Hypothalamus (tissue), 51 donors: Measurements from ENCODE around the gene STARD8.
"Not testable (repeated sequence)": the region's sequence is repeated elsewhere in the genome, so short reads cannot be mapped to it uniquely, and the experiment has no call there.

Source experiments
- DNase-seq, 51 donors: peaks; one replicate each; lab custom pipeline; 2025; lab: John Stamatoyannopoulos, UW

STARD8 gene

GRCh38 chrX:68647156-68647957, at the start of gene STARD8:
Gene STARD8 (plus strand): TSS chrX:68647666. CDS start chrX:68647883, 217 bp downstream.
- DNase-seq = peak in 16 of 51 donors; percentile 0 to 34 (median 6)

DNA sequence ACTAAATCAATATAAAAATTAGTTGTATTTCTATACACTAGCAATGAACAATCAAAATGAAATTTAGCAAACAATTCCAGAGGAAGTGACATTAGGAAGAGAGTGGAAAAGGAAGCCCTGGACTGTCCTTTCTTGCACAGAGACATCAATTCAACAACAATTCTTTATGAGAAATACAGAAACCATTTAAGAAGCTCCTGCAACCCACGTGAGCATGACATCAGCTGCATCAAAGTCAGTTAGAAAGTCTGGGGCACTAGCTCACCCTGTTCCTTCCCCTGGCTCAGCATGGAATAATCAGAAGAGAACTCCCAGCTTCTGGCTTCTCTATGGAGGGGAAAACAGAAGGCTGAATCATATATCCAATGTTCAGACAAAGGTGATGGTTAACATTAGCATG, 48.6 kb upstream of the STARD8 start:
- no peak for DNase-seq

GRCh38 chrX:68599256-68600152, 48.0 kb upstream of the STARD8 start:
- DNase-seq = no peak

- not testable (repeated sequence) for DNase-seq
Measured at GRCh38 chrX:68604216-68604615, 43.2 kb upstream of the STARD8 start.

- DNase-seq = not testable (repeated sequence)
Measured at GRCh38 chrX:68614733-68615132, 32.7 kb upstream of the STARD8 start.

DNA sequence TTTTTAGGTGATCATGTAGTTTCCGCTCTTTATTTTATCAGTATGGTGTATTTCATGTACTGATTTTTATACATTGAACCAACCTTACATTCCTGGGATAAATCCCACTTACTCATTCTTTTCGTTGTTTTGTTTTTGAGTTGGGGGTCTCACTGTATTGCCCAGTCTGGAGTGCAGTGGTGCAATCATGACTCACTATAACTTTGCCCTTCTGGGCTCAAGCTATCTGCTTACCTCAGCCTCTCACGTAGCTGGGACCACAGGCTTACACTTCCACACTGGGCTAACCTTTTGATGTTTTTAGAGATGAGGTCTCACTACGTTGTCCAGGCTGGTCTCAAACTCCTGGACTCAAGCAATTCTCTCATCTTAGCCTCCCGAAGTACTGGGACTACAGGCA, 19.5 kb upstream of the STARD8 start:
- DNase-seq = no peak

DNA sequence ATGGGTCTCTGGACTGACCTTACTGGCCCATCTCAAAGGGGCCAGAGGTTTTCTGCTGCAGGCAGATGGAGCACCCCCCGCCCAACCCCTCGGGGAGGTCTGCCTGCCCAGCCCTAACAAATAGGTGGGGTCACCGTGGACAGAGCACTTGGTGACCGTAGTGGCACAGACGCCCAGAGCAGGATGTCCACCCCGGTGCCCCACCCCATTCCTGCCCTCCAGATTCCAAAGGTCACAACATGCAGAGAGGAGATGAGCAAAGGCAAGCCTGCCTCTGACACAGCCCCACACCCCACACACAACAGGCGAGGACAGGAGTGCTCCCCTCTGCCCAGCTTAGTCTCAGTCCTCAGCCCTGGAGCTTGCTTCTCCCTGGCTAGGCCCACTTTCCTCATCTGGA, 17.5 kb upstream of the STARD8 start:
- not testable (repeated sequence) for DNase-seq

GRCh38 chrX:68631336-68631735, 16.1 kb upstream of the STARD8 start:
- DNase-seq = no peak

- no peak for DNase-seq
Measured at GRCh38 chrX:68632491-68632890, 15.0 kb upstream of the STARD8 start.

- DNase-seq = no peak
Measured at GRCh38 chrX:68633981-68634380, 13.5 kb upstream of the STARD8 start.

DNA sequence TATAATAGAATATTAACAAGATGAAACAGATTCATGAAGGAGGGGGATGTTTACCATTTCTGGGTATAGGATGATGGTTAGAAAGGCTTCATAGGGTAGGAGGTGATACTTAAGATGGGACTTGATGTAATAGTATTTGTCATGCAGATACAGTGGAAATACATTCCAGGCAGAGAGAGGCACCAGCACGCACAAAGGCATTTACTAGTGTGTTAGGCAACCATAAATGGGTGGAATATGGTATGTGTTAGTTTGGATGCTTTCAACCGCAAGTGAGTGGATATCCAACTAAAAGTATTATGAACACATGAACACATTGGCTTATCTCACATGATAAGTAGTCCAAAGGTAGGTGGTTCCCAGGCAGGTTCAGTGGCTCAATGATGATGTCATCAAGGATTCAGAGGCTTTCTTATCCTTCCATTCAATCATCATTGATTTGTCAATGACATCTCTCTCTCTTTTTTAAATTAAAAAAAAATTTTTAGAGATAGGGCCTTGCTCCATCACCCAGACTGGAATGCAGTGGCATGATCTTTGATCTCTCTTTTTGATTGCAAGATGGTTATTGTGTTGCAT, 12.7 kb upstream of the STARD8 start:
- DNase-seq = no peak

- DNase-seq = no peak
Measured at GRCh38 chrX:68640661-68641060, 6.8 kb upstream of the STARD8 start.

GRCh38 chrX:68644861-68645260, 2.6 kb upstream of the STARD8 start:
- DNase-seq = no peak

- no peak for DNase-seq
Measured at GRCh38 chrX:68646421-68646820, 1.0 kb upstream of the STARD8 start.

DNA sequence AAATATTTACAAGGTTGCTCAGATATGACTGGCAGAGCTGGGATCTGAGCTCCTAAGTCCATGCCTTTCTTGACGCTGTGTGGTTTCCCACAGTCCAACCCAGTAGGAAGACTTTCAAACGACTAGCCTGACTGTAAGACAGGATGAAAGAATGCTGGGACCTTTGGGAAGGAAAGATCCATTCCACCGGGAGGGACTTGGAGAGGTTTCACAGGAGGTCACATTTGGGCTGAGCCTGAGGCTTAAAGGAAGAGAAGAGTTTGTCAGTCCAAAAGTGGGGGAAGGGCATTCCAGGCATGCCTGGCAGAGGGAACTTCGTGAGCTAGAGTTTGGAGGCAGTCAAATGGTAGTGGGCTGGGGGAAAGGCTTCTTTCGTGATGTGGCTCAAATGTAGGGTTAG, 1.5 kb downstream of the STARD8 start:
- DNase-seq = no peak

DNA sequence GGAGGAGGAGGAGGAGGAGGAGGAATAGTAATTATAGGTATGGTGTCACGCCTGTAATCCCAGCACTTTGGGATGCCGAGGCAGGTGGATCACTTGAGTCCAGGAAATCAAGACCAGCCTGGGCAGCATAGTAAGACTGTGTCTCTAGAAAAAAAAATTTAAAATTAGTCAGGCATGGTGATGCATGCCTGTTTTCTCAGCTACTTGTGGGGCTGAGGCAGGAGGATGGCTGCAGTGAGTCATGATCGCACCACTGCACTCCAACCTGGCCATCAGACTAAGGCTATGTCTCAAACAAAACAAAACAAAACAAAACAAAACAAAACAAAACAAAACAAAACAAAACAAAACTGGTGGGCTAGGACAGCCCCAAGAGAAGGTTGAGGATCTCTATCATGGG, 3.0 kb downstream of the STARD8 start:
- no peak for DNase-seq

- no peak for DNase-seq
Measured at GRCh38 chrX:68651110-68651509, 3.6 kb downstream of the STARD8 start.

DNA sequence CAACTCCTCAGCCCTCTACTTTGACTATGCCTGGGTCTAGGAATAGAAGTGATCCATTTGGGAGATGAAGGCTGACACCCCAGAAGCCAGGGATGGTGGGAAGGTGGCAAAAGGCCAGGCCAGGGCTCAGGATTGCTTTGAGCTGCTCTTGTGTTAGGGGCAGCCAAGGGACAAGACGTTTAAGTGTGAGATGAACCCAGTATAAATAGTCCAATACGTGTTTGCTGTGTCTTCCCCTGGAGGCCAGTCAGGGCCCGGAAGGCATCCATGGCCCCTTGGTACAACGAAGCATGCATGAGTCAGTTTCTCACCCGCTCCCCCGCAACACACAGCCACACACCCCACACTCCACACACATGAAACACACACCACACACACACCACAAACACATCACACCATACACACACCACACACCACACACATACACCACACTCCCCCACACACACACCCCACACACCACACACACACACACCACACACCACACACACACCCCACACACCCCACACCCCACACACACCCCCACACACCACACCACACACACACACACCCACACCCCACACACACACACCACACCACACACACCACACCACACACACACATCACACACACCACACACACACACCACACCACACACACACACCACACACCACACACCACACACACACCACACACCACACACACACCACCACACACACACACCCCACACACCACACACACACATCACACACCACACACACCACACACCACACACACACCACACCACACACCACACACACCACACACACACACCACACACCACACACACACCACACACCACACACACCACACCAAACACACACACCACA, 5.1 kb downstream of the STARD8 start:
- DNase-seq = no peak

DNA sequence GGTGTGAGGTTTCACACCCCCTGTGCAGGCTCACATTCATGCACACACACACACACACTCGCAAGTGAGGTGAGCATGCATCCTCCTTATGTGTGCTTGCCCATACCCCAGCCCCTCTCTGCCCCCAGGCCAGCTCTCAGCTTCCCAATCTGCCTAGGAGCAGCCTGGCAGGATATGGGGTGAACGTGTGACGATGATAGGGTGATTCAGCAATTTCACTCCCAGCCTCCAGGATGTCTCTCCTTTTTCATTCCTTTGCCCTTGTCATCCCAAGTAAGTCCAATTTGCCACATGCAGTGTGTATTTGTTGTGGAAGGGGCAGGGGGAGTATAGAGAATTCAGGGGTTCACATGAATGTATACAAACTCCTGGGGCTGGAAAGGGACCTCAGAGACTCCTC, 7.2 kb downstream of the STARD8 start:
- DNase-seq = no peak

GRCh38 chrX:68656473-68656872, 9.0 kb downstream of the STARD8 start:
- not testable (repeated sequence) for DNase-seq
